Astrocyte (in vitro differentiated cells and primary cell): Measurements from ENCODE around the gene GBF1. TPM values are rescaled to one million over a fixed set of nuclear protein-coding genes. Genes with fewer than 3 reads are reported as not detected.
A peak's percentile ranks its signal among the peaks of the same experiment; 100 is the strongest.

Source experiments
- DNase-seq: peaks from one replicate; pipeline ENCODE4 v3.0.0-alpha.2; 2010; ENCODE audit warnings: low read depth
- FAIRE-seq: peaks from 2 replicates; lab custom pipeline; 2011; peaks lifted over from hg19 to GRCh38; lab: Jason Lieb, UNC
- H2AFZ ChIP-seq: 2 replicates; pipeline ENCODE4 v1.6.0; 2012; ENCODE audit warnings: low read depth, low read length, inconsistent platforms
- H3K27ac ChIP-seq: 2 replicates; pipeline ENCODE4 v1.5.1; 2011; ENCODE audit warnings: low read depth, low read length, inconsistent platforms
- H3K27me3 ChIP-seq: 2 replicates; pipeline ENCODE4 v1.6.0; 2011; ENCODE audit warnings: low read length, inconsistent platforms; ENCODE audit not compliant: insufficient read depth
- H3K36me3 ChIP-seq: 2 replicates; pipeline ENCODE4 v1.5.1; 2011; ENCODE audit warnings: low read length, inconsistent platforms; ENCODE audit not compliant: insufficient read depth
- H3K4me1 ChIP-seq: 2 replicates; pipeline ENCODE4 v1.5.1; 2011; ENCODE audit warnings: low read length, inconsistent platforms; ENCODE audit not compliant: insufficient read depth
- H3K4me2 ChIP-seq: 2 replicates; pipeline ENCODE4 v1.6.0; 2012; ENCODE audit warnings: low read length, inconsistent platforms
- H3K4me3 ChIP-seq: 2 replicates; pipeline ENCODE4 v1.5.1; 2011; ENCODE audit warnings: low read depth, mild to moderate bottlenecking, low read length, inconsistent platforms; ENCODE audit not compliant: insufficient read depth
- H3K79me2 ChIP-seq: 2 replicates; pipeline ENCODE4 v1.6.0; 2012; ENCODE audit warnings: mild to moderate bottlenecking, low read length, inconsistent platforms; ENCODE audit not compliant: insufficient read depth
- H3K9ac ChIP-seq: 2 replicates; pipeline ENCODE4 v1.6.0; 2012; ENCODE audit warnings: mild to moderate bottlenecking, low read length, inconsistent platforms
- H3K9me3 ChIP-seq: 2 replicates; pipeline ENCODE4 v1.5.1; 2012; ENCODE audit warnings: low read depth, mild to moderate bottlenecking, low read length, inconsistent platforms; ENCODE audit not compliant: insufficient read depth
- H4K20me1 ChIP-seq: 2 replicates; pipeline ENCODE4 v1.6.0; 2012; ENCODE audit warnings: low read length, inconsistent platforms; ENCODE audit not compliant: insufficient read depth
- H3K27ac Mint-ChIP-seq: one replicate; pipeline ENCODE4 v1.8.0; 2021; ENCODE audit warnings: mild to moderate bottlenecking, mixed read lengths; ENCODE audit not compliant: unreplicated experiment
- H3K27me3 Mint-ChIP-seq: one replicate; pipeline ENCODE4 v1.8.0; 2021; ENCODE audit warnings: low read depth, mixed read lengths; ENCODE audit not compliant: unreplicated experiment
- H3K36me3 Mint-ChIP-seq: one replicate; pipeline ENCODE4 v1.8.0; 2021; ENCODE audit warnings: low read depth, mixed read lengths; ENCODE audit not compliant: unreplicated experiment
- H3K4me1 Mint-ChIP-seq: one replicate; pipeline ENCODE4 v1.8.0; 2021; ENCODE audit warnings: low read depth, mixed read lengths; ENCODE audit not compliant: unreplicated experiment
- H3K4me3 Mint-ChIP-seq: one replicate; pipeline ENCODE4 v1.8.0; 2021; ENCODE audit warnings: mild to moderate bottlenecking, moderate library complexity, mixed read lengths; ENCODE audit not compliant: unreplicated experiment
- H3K9me3 Mint-ChIP-seq: one replicate; pipeline ENCODE4 v1.8.0; 2021; ENCODE audit warnings: mild to moderate bottlenecking, mixed read lengths; ENCODE audit not compliant: unreplicated experiment
- CTCF ChIP-seq: IDR thresholded peaks from 2 replicates; pipeline ENCODE4 v1.5.1; 2011; ENCODE audit warnings: low read depth, mild to moderate bottlenecking, inconsistent platforms, low read length, moderate library complexity; ENCODE audit not compliant: insufficient read depth
- EZH2 ChIP-seq: IDR thresholded peaks from 2 replicates; pipeline ENCODE4 v1.6.1; 2012; ENCODE audit warnings: mild to moderate bottlenecking, low read length, inconsistent platforms; ENCODE audit not compliant: insufficient read depth
- total RNA-seq: library from RNA; stranded (reverse); gene quantifications from 2 replicates; pipeline ENCODE4 v1.2.1, GENCODE V29; 2021

Gene GBF1
- total RNA-seq, 1 donor from 2014 or later = 72.8 TPM

GRCh38 chr10:102230264-102230860, 15.0 kb upstream of the GBF1 start:
- Histone ChIP-seq H3K36me3 (no peaks in the 10 kb centered on the region), H3K27ac (no peak overlapping the region), H3K4me3 (peak overlapping the region; percentile 55), H3K9me3 (no peaks in the 10 kb centered on the region), H3K9ac (no peak overlapping the region), H3K27me3 (peaks cover 40% of the 10 kb centered on the region), H3K79me2 (no peaks in the 10 kb centered on the region), H3K4me2 (peak overlapping the region; percentile 82), H3K4me1 (peaks cover 28% of the 10 kb centered on the region), H2AFZ (peak overlapping the region; percentile 83), H4K20me1 (no peaks in the 10 kb centered on the region)
- Mint-ChIP-seq H3K4me3 (no peak overlapping the region), H3K27ac (no peak overlapping the region), H3K4me1 (peaks cover 13% of the 10 kb centered on the region), H3K27me3 (peaks cover 56% of the 10 kb centered on the region), H3K36me3 (no peaks in the 10 kb centered on the region), H3K9me3 (no peaks in the 10 kb centered on the region)
- no peak for TF ChIP-seq CTCF
- TF ChIP-seq EZH2 = no peak
- FAIRE-seq (no peak), DNase-seq (no peak)

- peaks cover 61% of the 10 kb centered on the region for H3K27me3 Mint-ChIP-seq
- Histone ChIP-seq H3K27me3 (peaks cover 40% of the 10 kb centered on the region), H4K20me1 (no peaks in the 10 kb centered on the region), H3K79me2 (no peaks in the 10 kb centered on the region), H3K27ac (no peak overlapping the region), H3K4me1 (peaks cover 28% of the 10 kb centered on the region), H3K4me3 (peak overlapping the region; percentile 55), H3K9me3 (no peaks in the 10 kb centered on the region), H3K9ac (no peak overlapping the region), H2AFZ (peak overlapping the region; percentile 83), H3K4me2 (peak overlapping the region; percentile 82), H3K36me3 (no peaks in the 10 kb centered on the region)
- H3K4me3 Mint-ChIP-seq = no peak overlapping the region
- TF ChIP-seq EZH2 (peak; percentile 76), CTCF (no peak)
- no peaks in the 10 kb centered on the region for H3K9me3 Mint-ChIP-seq
- no peak for FAIRE-seq
- H3K4me1 Mint-ChIP-seq = peaks cover 12% of the 10 kb centered on the region
- no peak for DNase-seq
- no peak overlapping the region for H3K27ac Mint-ChIP-seq
- no peaks in the 10 kb centered on the region for H3K36me3 Mint-ChIP-seq
Measured at GRCh38 chr10:102230861-102231356, 14.4 kb upstream of the GBF1 start.
